ENCODE data around the gene KANK4.

Gene KANK4

DNA sequence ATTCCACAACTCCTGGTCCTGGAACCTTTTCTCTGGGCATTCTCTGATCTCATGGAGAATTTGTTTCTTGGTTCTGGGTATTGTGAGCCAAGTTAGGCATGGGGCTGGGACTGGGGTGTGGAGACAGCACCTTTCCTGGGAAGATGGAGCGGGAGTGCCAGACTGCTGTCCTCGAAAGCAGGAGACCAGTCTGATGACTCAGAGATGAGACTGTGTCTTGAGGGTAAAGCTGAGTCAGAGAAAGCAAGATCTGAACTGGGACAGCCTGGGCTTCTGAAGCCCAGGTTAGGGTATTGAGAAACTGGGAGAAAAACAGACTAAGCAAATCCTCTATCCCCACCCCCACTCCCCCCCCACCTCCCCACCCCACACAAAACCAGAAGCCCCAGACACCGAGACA is 2.2 kb upstream of the KANK4 start:
- Histone ChIP-seq H3K4me2 (ENCODE audit: insufficient read depth, low read length) (no peak overlapping the region), H3K9ac (ENCODE audit: low read depth, low read length) (no peak overlapping the region), H4K20me1 (ENCODE audit: insufficient read depth, low read length) (no peaks in the 10 kb centered on the region), H3K36me3 (ENCODE audit: insufficient read depth, low read length) (no peaks in the 10 kb centered on the region), H3K4me1 (ENCODE audit: insufficient read depth, low read length) (no peaks in the 10 kb centered on the region), H3K27me3 (ENCODE audit: insufficient read depth, low read length, poor library complexity) (no peaks in the 10 kb centered on the region), H3K4me3 (ENCODE audit: low read depth in 1 of 2, low read length in 2 of 2) (no peak overlapping the region), H3K9me3 (ENCODE audit: insufficient read depth, low read length, severe bottlenecking) (no peaks in the 10 kb centered on the region), H3K27ac (ENCODE audit: low read length) (no peak overlapping the region), H2AFZ (ENCODE audit: low read depth, low read length) (no peak overlapping the region), H3K79me2 (ENCODE audit: insufficient read depth, low read length) (no peaks in the 10 kb centered on the region)
- TF ChIP-seq EZH2 (IDR thresholded peaks at IDR 0.05; ENCODE audit: borderline replicate concordance, low read depth, low read length, severe bottlenecking) = no peak
- TF ChIP-seq, protein P1, sequence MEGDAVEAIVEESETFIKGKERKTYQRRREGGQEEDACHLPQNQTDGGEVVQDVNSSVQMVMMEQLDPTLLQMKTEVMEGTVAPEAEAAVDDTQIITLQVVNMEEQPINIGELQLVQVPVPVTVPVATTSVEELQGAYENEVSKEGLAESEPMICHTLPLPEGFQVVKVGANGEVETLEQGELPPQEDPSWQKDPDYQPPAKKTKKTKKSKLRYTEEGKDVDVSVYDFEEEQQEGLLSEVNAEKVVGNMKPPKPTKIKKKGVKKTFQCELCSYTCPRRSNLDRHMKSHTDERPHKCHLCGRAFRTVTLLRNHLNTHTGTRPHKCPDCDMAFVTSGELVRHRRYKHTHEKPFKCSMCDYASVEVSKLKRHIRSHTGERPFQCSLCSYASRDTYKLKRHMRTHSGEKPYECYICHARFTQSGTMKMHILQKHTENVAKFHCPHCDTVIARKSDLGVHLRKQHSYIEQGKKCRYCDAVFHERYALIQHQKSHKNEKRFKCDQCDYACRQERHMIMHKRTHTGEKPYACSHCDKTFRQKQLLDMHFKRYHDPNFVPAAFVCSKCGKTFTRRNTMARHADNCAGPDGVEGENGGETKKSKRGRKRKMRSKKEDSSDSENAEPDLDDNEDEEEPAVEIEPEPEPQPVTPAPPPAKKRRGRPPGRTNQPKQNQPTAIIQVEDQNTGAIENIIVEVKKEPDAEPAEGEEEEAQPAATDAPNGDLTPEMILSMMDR (IDR thresholded peaks at IDR 0.05; ENCODE audit: borderline replicate concordance, extremely low read depth, low read length, poor library complexity, severe bottlenecking) = no peak
- DNase-seq (no peak), ATAC-seq (ENCODE audit: insufficient read depth, low read depth) (no peak)

DNA sequence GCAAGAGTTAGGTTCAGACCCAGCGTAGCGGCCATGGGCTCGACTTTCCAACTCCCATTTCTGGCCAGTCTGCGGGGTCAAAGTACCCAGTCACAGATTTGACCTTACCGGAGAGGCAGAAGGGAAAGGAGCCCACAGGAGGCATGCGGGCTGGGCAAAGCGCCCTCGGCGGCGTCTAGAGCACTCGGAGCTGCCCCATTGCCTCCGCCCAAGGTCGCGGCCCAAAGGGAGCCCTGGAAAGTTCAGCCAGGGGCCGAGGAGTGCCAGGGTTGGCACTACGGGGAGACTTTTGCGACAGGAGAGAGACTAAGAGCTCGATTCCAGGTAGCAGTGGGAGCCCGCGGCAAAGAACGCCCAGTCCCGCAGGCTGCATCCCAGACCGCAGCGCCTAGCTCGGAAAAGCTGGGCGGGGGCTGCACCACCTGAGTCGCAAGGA is 896 bp downstream of the KANK4 start:
- H3K79me2 ChIP-seq (ENCODE audit: insufficient read depth, low read length) = no peaks in the 10 kb centered on the region
- H2AFZ ChIP-seq (ENCODE audit: low read depth, low read length) = no peak overlapping the region
- no peak overlapping the region for H3K27ac ChIP-seq (ENCODE audit: low read length)
- H3K4me3 ChIP-seq (ENCODE audit: low read depth in 1 of 2, low read length in 2 of 2) = no peak overlapping the region
- no peaks in the 10 kb centered on the region for H3K36me3 ChIP-seq (ENCODE audit: insufficient read depth, low read length)
- H4K20me1 ChIP-seq (ENCODE audit: insufficient read depth, low read length) = no peaks in the 10 kb centered on the region
- H3K27me3 ChIP-seq (ENCODE audit: insufficient read depth, low read length, poor library complexity) = no peaks in the 10 kb centered on the region
- ATAC-seq (ENCODE audit: insufficient read depth, low read depth) = no peak
- H3K4me1 ChIP-seq (ENCODE audit: insufficient read depth, low read length) = no peaks in the 10 kb centered on the region
- no peak overlapping the region for H3K4me2 ChIP-seq (ENCODE audit: insufficient read depth, low read length)
- H3K9me3 ChIP-seq (ENCODE audit: insufficient read depth, low read length, severe bottlenecking) = no peaks in the 10 kb centered on the region
- no peak for TF ChIP-seq EZH2 (IDR thresholded peaks at IDR 0.05; ENCODE audit: borderline replicate concordance, low read depth, low read length, severe bottlenecking)
- TF ChIP-seq, protein P1 (IDR thresholded peaks at IDR 0.05; ENCODE audit: borderline replicate concordance, extremely low read depth, low read length, poor library complexity, severe bottlenecking) = no peak
- no peak for DNase-seq
- H3K9ac ChIP-seq (ENCODE audit: low read depth, low read length) = no peak overlapping the region

DNA sequence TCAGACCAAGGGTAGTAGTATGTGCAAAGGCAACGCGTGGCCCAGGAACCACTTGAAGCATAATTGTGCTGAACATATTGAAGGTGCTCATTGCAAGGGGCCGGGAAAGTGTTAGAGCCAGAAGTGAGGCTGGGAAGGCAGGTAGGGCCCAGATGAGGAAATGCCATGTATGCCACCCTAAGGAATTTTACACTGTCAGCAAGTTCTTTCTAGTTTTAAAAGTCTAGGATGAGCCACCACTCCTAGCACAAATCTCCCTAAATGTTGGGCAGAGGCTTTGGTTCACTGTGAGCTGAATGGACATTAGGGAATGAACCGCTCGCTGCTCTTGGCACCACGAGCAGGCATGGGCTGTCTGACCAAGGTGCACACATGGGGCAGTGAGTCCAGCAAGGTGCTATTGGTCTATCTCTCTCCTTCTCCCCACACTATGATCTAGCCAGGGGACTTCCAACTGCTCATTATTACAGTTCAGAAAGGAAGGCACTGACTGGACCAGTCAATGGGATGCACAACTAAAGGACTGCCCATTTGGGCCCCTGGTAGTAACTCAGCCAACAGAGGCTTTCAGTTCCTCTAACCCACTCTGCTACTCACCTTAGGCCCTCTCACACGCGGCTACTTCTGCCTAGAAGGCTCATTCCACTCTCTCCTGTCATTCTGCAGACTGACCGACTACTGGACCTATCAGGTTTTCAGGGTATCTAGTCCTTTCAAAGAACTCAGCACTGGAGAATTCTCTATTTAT is 2.0 kb downstream of the KANK4 start:
- no peaks in the 10 kb centered on the region for H3K36me3 ChIP-seq (ENCODE audit: insufficient read depth, low read length)
- no peak overlapping the region for H3K4me3 ChIP-seq (ENCODE audit: low read depth in 1 of 2, low read length in 2 of 2)
- no peak overlapping the region for H3K27ac ChIP-seq (ENCODE audit: low read length)
- H3K9ac ChIP-seq (ENCODE audit: low read depth, low read length) = no peak overlapping the region
- no peaks in the 10 kb centered on the region for H3K27me3 ChIP-seq (ENCODE audit: insufficient read depth, low read length, poor library complexity)
- H4K20me1 ChIP-seq (ENCODE audit: insufficient read depth, low read length) = no peaks in the 10 kb centered on the region
- ATAC-seq (ENCODE audit: insufficient read depth, low read depth) (no peak), DNase-seq (no peak)
- no peaks in the 10 kb centered on the region for H3K4me1 ChIP-seq (ENCODE audit: insufficient read depth, low read length)
- no peaks in the 10 kb centered on the region for H3K79me2 ChIP-seq (ENCODE audit: insufficient read depth, low read length)
- H2AFZ ChIP-seq (ENCODE audit: low read depth, low read length) = no peak overlapping the region
- H3K9me3 ChIP-seq (ENCODE audit: insufficient read depth, low read length, severe bottlenecking) = no peaks in the 10 kb centered on the region
- no peak overlapping the region for H3K4me2 ChIP-seq (ENCODE audit: insufficient read depth, low read length)
- TF ChIP-seq EZH2 (IDR thresholded peaks at IDR 0.05; ENCODE audit: borderline replicate concordance, low read depth, low read length, severe bottlenecking) = no peak
- TF ChIP-seq, protein P1 (IDR thresholded peaks at IDR 0.05; ENCODE audit: borderline replicate concordance, extremely low read depth, low read length, poor library complexity, severe bottlenecking) = no peak
